Measurements from ENCODE around the gene SPOP.

DNA sequence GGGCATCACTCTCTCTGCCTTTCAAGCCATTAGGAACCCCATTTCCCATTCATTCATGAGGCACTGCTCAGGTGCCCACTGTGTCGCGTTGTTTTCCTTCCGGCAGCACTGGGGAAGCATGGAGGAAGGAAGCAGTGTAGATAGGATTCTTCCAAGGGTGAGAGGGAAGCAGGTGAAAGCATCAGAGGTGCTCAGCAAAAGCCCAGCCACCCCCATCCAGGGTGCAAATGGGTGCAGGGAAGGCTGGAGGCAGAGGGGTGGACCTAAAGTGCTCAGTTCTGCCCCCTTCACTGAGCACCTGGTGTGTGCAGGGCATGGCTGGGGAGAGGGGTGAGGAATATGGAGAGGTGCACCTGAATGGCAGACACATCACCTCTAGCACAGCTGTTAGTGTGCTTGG, 105.7 kb downstream of the SPOP start:
- no peak for TF ChIP-seq CTCF (conservative IDR thresholded peaks at IDR 0.05)
- no peak for TF ChIP-seq ZFX (IDR thresholded peaks at IDR 0.05)

All from C4-2B (cell line).